NCI-H1436 treated with DMSO at 0.1 percent for 48 hours (cell line): Measurements from ENCODE around the gene ACAD9.
"Not testable (repeated sequence)": the region's sequence is repeated elsewhere in the genome, so short reads cannot be mapped to it uniquely, and the experiment has no call there.

ENCODE experiments used
- DNase-seq: peaks from one replicate; lab custom pipeline; 2025; lab: John Stamatoyannopoulos, UW

ACAD9 gene

DNA sequence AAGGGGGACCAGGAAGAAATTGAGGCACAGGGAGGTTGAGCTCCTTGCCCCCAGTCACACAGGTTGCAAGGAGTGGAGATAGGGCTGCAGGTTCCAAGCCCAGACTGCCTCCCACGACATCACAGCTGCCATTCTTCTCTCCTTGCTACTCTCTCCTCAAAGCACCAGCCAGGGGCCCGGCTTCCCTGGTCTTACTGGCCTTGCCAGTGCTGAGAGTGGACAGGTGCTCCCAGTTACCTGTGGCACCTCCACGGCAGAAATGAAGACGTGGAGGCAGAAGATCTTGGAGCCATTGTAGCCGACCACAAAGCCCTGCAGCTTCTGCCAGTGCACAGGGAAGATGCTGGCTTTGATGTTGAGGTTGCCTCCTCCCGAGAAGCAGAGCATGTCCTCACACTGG, 17.9 kb upstream of the ACAD9 start:
- DNase-seq, result no peak

DNA sequence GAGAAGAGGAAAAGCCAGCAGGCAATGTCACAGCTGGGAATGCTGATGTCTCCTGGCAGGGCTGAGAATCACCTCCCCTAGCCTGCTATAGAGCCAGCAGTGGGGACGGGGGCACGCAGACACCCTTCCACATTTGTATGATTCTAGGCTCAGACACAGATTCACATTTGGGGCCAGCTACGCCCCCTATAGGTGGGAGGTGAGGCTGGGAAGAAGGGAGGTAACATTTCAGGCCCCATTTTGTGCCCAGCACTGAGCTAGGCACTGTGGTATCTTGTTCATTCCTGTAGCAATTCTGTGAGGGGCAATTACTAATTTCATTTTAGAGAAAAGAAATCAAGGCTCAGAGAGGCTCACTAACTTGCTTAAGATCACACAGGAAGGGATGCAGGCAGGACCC, 15.9 kb upstream of the ACAD9 start:
- no peak for DNase-seq

DNA sequence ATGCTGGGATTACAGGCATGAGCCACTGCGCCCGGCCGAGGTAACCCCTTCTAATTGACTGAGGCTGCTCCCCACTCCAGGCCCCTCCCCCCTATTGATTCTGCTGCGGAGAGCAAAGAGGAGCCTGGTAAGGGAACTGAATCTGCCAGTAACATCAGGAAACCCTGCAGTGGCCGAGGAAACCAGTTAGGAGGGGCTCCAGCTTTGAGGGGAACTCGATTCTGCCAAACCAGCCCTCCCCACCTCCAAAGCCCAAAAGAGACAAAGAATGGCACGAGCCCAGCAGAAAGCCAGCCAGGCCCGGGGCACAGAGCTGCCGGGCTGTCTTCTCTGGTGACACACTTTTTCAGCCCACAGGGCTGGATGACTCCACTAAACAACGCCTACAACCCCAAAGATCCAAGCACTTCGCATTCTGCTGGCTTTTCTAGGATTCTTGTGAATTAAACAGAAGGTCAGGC, 15.0 kb upstream of the ACAD9 start:
- DNase-seq, result no peak

DNA sequence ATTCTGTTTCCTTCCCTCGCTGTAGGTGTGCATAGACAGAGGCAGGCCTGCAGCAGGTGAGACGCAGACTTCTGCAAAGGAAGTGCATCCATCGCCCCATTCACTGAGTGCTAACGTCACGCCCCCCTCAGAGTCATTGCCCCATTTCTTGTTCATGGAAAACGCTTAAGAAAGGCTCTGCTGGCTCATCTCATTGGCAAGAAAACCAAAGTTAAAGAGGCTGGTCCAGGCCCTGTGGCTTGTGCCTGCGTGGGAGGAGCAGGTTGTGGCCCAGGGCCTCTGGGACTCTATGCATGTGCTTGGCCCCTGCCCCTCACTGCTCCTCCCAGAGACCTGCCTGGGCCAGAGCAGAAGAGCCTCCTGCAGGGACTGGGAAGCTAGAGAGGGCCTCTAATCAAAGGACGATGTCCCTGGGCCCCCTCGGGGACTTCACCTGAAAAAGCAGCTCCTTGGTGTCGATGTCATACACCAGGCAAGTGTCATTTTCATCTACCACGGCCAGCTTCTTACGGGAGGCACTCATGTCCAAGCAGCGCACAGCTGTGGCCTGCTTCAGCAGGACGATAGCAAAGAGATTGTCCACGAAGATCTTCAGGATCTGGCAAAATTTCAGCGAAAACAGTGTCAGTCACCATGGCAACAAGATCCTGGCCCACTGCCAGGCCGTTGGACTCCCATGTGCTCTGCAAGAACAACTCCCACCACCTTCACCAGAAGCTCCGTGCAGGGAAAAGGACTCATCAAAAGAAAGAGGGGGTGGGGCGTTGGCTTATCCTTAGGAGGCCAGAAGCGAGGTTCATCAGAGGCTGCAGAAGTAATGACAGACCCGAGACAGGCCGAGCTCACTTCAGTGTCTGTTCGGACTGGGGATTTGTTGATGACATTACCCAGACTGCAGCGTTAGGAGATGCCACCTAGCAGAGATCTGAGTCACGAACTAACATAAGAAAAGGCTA, 14.3 kb upstream of the ACAD9 start:
- not testable (repeated sequence) for DNase-seq

DNA sequence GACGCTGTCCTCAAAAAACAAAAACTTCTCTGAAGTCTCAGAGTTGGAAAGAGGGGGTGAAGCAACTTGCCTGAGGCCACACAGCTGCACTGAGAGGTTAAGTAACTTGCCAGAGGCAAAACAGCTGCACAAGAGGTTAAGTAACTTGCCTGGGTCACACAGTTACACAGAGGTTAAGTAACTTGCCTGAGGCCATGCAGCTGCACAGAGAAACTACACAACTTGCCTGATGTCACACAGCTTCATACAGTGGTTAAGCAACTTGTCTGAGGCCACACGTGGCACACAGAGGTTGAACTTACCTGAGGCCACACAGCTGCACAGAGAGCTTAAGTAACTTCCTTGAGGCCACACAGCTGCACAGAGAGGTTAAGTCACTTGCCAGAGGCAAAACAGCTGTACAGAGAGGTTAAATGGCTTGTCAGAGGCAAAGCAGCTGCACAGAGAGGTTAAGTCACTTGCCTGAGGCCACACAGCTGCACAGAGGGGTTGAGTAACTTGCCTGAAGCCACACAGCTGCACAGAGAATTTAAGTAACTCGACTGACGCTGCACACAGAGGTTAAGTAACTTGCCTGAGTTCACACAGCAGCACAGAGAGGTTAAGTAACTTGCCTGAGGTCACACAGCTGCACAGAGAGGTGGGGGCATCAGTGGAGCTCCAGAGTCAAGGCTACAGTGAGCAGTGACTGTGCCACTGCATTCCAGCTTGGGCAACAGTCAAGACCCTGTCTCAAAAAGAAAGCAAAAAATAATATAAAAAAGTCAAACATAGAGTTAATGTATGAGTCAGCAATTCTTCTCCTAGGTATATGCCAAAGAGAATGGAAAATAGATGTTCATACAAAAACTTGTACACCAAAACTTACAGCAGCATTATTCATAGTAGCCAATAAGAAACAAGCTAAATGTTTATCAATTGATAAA, 12.0 kb upstream of the ACAD9 start:
- DNase-seq, result no peak

DNA sequence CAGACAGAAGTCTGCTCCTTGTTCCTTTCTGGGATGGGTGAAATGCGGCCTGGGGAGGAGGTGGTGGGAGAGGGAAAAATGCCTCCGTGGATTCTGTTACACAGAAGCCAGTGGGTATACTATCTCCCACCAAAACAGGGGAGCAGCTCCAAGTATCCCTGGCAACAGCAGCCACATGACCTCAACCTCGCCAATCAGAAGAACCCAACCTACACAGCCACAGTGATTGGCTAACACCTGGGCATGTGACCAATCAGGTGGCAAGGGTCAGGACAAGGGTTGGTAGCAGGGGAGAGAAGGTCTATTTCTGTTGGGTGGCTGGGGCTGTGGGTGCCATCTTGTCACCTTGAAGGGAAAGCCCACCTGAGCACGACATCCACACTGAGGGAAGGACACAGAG, 9.1 kb upstream of the ACAD9 start:
- no peak for DNase-seq

DNA sequence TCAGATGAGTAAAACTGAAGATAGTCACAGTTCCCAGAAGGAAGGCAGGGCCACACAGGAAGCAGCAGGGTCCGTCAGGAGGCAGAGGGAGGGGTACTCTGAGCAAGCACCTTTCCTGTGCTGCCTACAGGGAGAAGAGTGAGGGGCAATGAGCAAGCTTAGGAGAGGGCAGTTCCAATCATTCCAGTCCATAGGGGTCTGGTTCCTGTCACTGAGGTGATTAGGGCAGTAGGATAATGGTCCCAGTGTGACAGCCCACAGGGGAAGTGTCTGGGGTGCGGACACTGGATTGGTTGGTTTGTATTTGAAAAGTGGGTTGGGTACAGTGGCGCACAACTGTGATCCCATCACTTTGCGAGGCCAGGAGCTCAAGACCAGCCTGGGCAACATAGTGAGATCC, 7.1 kb upstream of the ACAD9 start:
- no peak for DNase-seq

DNA sequence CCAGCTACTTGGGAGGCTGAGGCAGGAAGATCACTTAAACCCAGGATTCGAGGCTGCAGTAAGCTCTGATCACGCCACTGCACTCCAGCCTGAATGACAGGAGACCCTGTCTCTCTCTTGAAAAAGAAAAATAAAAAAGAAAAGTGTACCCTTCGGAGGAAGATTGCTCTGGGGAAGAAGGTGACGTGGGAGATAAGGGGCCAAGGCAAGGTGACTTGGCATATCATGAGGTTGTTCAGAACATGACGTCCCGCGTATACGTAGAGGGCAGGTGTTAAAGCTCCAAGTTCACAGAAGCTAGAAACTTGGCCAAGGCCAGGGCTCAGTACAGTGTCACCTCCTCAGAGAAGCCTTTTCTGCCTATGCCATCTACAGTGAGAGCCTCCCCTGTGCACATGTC, 6.7 kb upstream of the ACAD9 start:
- DNase-seq, result no peak

DNA sequence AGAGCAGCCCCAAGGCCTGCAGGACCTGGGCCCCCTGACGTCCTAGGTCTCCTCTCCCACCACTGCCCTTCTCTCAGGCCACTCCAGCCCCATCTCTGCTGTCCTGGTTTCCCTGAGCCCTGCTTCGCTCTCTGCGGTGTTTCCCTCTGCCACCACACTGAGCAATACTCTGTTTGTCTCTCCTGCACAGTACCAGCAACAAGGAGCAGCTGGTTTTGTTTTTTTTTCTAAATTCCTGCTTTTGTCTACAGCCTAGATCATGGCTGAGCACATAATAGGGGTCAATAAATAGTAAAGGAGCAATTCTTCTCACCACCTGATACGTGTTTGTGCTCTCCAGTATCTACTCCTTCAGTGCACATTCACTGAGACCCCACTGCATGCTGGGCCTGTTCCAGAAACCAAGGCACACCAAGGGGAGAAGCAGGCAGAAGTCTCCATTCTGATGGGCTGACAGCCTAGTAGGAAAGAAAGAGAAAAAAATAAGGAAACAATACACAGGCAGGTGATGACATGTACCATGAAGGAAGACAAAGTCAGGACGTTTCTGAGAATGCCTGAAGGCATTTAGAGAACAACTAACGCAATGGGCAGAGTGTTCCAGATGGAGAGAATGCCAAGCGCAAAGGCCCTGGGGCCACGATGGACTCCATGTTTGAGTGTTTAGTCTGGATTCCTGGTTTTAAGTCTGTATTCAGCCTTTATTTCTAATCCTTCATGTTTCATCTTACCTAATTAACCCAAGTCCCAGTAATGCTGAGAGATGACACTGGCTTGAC, 6.0 kb upstream of the ACAD9 start:
- no peak for DNase-seq

DNA sequence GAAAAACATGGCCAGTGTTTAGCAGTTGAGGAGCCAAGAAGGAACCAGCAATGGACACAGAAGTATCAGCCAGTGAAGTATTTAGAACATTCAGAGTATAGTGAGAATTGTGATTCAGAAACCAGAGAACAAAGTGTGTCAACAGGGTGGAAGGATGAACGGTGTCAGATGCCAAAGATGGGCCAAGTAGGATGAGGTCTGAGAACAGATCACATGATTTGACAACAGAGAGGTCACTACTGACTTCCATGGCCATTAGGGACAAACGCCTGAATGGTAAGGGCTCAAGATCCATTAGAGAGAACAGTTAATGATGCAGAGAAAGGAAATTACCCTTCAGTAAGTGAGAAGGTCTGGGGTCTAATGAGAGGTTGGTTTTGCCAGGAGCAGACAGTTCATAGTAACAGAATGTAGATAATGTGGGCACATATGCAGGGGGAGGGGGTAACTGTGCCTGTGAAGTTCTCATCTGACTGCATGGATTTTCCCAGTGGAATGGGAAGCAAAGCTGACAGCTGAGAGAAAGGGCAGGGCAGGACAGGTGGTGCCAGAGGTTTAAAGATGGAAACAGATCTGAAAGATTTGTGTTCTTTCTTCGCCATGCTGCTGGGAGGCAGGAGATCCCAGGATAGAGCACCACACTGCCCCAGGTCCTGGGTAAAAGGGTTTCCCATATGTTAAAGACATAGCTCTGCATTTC, 4.8 kb upstream of the ACAD9 start:
- DNase-seq, result no peak

DNA sequence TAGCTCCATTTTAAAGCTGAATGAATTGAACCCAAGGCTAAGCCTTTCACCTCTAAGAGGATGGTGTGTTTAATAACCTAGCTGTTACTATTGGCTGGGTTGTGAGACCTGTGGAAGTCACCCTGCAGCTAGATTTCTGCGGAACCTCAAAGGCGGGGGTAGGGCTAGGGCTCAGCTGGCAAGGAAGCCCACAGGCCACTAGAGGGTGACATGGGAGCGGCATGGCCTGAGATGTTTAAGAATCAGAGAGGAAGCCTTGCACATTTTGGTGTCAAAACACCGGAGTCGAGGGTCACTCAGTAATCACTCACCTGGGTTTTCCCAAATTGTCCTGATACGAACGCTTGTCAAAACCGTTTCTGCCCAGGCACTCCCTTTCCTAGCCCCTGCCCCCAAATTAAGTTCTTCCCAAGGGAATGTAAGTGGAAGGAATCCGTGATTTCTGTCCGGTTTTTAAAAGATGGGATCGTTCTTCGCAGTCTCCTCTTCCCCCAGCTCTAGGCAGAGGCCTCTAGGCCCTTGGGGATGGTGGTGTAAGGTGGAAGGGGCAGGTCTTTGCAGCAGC, 3.8 kb upstream of the ACAD9 start:
- no peak for DNase-seq

DNA sequence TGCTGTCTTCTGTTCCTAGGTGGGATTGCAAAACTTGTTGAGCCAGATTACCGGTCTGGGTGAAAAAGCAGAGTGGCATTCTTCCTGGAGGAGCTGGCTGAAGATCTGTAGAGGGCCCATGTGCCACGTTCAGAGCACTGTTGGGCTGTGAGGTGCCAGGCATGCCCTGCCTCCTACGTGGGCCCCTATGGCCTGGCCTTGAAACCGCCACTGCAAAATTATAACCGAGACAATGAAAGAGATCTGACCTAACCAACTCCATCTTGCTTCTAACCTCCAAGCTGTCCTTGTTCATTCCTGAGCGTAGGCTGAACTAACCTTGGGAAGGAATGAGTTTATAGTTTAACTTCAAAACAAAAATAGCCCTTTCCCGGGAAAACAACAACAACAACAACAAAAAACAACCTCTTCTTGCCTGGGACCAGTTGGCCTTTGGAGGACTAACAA, 1.4 kb upstream of the ACAD9 start:
- DNase-seq, result no peak

DNA sequence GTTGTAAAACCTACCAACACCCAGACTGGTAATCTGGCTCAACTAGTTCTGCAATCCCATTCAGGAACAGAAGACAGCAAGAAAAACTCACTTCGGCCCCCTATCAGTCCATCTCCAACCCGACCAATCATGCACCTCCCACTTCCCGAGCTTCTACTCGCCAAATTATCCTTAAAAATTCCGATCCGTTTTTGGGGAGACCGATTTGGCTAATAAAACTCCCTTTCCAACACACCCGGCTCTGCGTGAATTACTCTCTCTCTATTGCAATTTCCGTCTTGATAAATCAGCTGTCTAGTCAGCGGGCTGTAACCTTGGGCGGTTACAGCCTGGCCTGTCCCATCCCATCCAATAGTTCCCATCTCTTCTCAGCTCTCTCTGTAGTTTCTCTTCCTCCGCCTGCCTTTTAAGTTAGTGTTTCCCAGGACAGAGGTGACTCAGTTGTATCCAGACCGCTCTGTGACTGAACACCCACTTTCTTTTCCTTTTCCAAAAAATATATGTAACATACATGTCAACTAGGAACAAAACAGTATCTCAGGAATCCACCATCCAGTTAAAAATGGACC, 780 bp upstream of the ACAD9 start:
- no peak for DNase-seq

DNA sequence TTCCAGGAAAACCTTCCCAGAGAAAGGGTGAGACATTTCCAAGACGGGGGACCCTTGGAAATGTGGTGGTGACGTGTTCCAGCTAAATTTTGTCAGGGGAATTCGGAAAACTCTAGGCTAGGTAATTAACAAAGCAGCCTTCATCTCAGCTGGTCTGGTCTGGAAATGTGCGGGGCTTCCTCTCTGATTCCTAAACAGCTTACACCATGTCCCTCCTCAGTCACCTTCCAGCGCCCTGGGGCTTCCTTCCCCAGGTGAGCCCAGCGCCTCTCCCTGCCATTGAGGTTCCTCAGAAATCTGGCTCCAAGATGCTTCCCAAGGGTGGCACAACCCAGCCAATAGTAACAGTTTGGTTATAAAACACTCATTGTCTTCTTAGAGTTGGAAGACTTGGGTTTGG, 571 bp downstream of the ACAD9 start:
- DNase-seq, result no peak

DNA sequence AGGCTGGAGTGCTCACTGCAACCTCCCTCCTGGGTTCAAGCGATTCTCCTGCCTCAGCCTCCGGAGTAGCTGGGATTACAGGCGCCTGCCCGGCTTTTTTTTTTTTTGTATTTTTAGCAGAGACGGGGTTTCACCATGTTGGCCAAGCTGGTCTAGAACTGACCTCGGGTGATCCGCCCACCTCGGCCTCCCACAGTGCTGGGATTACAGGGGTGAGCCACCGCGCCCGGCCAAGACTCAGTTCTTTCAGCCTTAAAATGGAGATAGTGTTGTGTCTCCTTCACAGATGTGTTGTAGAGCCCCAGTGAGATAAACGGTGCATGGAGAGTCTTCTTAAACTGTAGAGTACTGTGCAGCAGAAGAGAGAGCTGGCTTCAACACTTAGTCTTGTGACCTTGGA, 1.0 kb downstream of the ACAD9 start:
- not testable (repeated sequence) for DNase-seq

DNA sequence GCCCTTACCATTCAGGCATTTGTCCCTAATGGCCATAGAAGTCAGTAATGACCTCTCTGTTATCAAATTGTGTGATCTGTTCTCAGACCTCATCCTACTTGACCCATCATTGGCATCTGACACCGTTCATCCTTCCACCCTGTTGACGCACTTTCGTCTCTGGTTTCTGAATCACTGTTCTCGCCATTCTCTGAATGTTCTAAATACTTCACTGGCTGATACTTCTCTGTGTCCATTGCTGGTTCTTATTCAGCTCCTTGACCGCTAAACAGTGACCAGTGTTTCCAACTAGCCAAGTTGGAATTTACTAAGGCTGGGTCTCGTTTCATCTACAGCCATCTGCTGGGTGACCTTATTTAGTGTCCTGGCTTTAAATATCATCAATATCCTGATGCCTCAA, 2.2 kb downstream of the ACAD9 start:
- DNase-seq, result no peak

DNA sequence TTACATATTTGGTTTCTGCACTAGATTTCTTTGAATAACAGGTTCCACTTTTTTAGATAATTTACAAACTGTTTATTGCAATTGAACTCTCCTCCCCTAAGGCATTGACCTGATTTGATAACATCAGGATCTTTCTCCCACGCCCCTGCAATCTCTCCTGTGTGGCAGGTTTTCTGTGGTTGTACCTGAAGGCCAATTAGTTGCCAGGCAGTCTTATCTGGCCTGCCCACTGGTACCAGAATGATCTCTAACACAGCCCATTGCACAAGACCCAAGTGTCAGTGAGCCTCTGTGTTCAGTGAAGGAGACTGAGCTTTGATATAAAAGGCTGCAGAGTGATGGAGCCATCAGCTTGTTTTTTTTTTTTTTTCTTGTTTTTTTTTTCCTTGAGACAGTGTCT, 3.3 kb downstream of the ACAD9 start:
- DNase-seq, result no peak

DNA sequence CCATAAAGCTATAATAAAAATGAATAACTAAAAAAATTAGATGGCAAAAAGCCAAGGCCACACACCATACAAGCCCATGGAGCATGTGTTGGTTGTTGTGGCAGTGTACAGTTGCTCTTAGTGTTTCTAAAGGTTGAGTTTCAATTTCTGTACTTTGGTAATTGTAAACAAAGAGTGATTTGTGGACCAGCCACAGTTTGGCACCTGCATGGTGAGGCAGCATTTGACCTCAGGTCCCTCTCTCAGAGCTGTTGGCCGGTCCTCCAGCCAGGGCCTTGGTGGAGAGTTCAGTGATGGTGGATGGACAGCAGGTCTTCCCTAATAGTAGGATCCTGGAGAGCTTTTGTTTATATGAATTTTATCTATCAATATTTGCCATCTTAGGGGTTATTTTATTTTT, 5.6 kb downstream of the ACAD9 start:
- no peak for DNase-seq

DNA sequence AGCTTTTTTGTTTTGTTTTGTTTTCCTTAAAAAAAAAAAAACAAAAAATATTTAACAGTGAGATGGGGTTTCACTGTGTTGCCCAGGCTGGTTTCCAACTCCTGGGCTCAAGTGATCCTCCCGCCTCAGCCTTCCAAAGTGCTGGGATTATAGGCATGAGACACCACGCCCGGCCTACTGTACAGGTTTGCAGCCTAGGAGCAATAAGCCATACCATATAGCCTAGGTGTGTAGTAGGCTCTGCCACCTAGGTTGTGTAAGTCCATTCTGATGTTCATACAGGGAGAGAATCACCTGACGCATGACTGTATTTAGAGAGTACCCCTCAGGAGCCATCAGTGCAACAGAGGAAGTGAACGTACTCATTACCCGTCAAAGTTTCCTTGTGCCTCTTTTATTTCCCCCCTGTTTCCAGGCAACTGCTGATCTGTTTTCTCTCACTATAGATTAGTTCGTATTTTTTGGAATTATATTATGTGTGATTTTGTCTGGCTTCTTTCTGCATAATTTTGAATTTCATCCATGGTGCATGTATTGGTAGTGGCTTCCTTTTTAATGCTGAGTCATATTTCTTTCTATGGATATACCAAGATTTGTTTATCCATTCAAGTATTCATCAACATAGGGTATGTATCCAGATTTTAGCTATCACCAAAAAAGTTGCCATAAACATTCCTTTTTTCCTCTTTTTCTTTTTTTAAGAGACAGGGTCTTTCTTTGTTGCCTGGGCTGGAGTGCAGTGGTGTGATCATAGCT, 9.9 kb downstream of the ACAD9 start:
- DNase-seq, result no peak
